GM19395 (cell line): ENCODE measurements around the gene ENTPD1.
A peak's percentile ranks its signal among the peaks of the same experiment; 100 is the strongest.
"Not testable (repeated sequence)": the region's sequence is repeated elsewhere in the genome, so short reads cannot be mapped to it uniquely, and the experiment has no call there.

Source experiments
- ATAC-seq: cut with Tn5 transposase; IDR thresholded peaks from one replicate; pipeline ENCODE4 v1.9.1; 2021; ENCODE audit warnings: mild to moderate bottlenecking, moderate library complexity; ENCODE audit not compliant: unreplicated experiment

Gene ENTPD1

GRCh38 chr10:95758351-95759025 is 2.5 kb downstream of the ENTPD1 start:
- peak; percentile 49 for ATAC-seq

- ATAC-seq, result no peak
Observed at GRCh38 chr10:95759233-95759826, 3.4 kb downstream of the ENTPD1 start.

GRCh38 chr10:95761939-95762492 is 6.1 kb downstream of the ENTPD1 start:
- no peak for ATAC-seq

- ATAC-seq, result peak; percentile 89
Observed at GRCh38 chr10:95767884-95768556, 12.1 kb downstream of the ENTPD1 start.

GRCh38 chr10:95770084-95770720 is 14.2 kb downstream of the ENTPD1 start:
- no peak for ATAC-seq

GRCh38 chr10:95773454-95773853 is 17.5 kb downstream of the ENTPD1 start:
- not testable (repeated sequence) for ATAC-seq

GRCh38 chr10:95777638-95778037 is 21.7 kb downstream of the ENTPD1 start:
- not testable (repeated sequence) for ATAC-seq

GRCh38 chr10:95782318-95782717 is 26.4 kb downstream of the ENTPD1 start:
- no peak for ATAC-seq

- ATAC-seq, result peak; percentile 59
Observed at GRCh38 chr10:95783741-95784140, 27.8 kb downstream of the ENTPD1 start.

- ATAC-seq, result peak; percentile 14
Observed at GRCh38 chr10:95784279-95784913, 28.4 kb downstream of the ENTPD1 start.

- ATAC-seq, result peak; percentile 41
Observed at GRCh38 chr10:95785317-95785716, 29.4 kb downstream of the ENTPD1 start.

- ATAC-seq, result no peak
Observed at GRCh38 chr10:95785942-95786669, 30.1 kb downstream of the ENTPD1 start.

- no peak for ATAC-seq
Observed at GRCh38 chr10:95787447-95787846, 31.5 kb downstream of the ENTPD1 start.

- ATAC-seq, result no peak
Observed at GRCh38 chr10:95788830-95789229, 32.9 kb downstream of the ENTPD1 start.

- ATAC-seq, result no peak
Observed at GRCh38 chr10:95789902-95790301, 33.9 kb downstream of the ENTPD1 start.

- peak; percentile 51 for ATAC-seq
Observed at GRCh38 chr10:95790982-95791381, 35.0 kb downstream of the ENTPD1 start.

GRCh38 chr10:95791425-95791979 is 35.5 kb downstream of the ENTPD1 start:
- peak; percentile 14 for ATAC-seq

- no peak for ATAC-seq
Observed at GRCh38 chr10:95792211-95792780, 36.3 kb downstream of the ENTPD1 start.

GRCh38 chr10:95792874-95793285 is 36.9 kb downstream of the ENTPD1 start:
- no peak for ATAC-seq
